GM10266 (cell line): Measurements from ENCODE around the gene TMEM101.
"Not testable (repeated sequence)": the region's sequence is repeated elsewhere in the genome, so short reads cannot be mapped to it uniquely, and the experiment has no call there.

Experiments
- DNase-seq: peaks from one replicate; pipeline ENCODE4 v3.0.0; 2012; ENCODE audit errors: extremely low spot score
- CTCF ChIP-seq: IDR thresholded peaks from 2 replicates; pipeline ENCODE4 v1.5.1; 2012; ENCODE audit warnings: mild to moderate bottlenecking, low read depth; ENCODE audit not compliant: control insufficient read depth, insufficient read depth; ENCODE audit errors: missing control alignments

TMEM101 gene

DNA sequence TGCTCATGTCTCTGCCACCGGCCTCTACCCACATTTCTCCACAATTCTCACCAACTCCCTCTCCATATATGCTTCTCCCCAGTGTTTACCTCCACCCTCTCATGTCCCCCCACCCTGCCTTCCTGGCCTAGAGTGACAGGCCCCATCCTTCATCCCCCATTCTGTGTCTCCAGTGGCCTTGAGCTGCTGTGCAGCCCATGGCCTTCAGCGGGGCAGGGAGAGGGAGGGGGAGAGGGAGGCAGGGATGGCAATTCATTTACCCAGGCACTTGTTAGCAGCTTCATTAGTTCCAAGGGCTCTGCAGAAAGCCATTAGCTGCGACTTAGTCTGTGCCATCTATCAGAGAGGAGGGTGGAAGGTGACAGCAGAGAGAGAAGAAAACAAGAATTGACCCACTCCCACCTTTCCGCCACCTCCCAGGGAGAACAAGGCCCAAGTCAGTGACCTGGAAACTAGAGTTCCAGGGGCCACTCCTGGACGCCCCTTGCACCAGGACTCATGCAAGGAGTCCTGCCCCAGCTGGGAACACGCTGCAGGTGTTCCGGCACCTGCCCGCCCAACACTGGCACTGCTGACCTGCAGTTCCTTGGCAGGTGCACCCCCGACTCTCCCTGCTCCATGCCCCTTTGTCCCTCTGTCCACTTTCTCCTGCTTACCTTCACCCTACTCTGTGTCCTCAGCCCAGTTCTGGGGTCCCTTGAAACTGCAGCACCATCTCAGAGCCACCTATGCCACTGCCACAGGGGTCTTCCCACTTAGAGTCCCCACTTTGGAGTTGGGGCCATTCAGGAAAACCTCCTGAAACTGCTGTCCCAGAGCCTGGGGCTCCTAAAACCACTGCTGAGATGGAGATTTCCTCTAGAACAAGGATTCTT lies 37.6 kb downstream of the TMEM101 start:
- no peak for DNase-seq
- TF ChIP-seq CTCF = no peak

GRCh38 chr17:43975898-43976297 lies 38.9 kb downstream of the TMEM101 start:
- TF ChIP-seq CTCF = no peak
- DNase-seq = no peak

GRCh38 chr17:43974382-43975266 lies 40.1 kb downstream of the TMEM101 start:
- DNase-seq = no peak
- TF ChIP-seq CTCF = no peak

DNA sequence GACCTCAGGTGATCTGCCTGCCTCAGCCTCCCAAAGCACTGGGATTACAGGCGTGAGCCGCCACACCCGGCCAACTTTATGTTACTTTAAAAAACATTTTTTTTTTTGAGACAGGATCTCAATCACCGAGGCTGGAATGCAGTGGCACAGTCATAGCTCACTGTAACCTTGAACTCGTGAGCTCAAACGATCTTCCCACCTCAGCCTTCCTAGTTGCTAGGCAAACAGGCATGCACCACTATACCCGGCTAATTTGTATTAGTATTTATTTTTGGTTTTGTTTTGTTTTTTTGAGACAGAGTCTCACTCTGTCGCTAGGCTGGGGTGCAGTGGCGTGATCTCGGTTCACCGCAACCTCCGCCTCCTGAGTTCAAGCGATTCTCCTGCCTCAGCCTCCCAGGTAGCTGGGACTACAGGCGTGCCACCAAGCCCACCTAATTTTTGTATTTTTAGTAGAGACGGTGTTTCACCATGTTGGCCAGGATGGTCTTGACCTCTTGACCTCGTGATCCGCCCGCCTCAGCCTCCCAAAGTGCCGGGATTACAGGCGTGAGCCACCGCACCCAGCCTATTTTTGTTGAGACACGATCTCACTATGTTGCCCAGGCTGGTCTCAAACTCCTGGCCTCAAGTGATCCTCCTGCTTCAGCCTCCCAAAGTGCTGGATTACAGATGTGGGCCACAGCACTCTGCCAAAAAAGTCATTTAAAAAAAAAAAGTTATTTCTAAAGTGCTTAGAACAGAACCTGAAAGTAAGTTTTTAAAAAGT lies 42.1 kb downstream of the TMEM101 start:
- not testable (repeated sequence) for DNase-seq

- DNase-seq = not testable (repeated sequence)
Observed at GRCh38 chr17:43971436-43971835, 43.3 kb downstream of the TMEM101 start.

- DNase-seq = no peak
- TF ChIP-seq CTCF = no peak
Observed at GRCh38 chr17:43970366-43970765, 44.4 kb downstream of the TMEM101 start.

DNA sequence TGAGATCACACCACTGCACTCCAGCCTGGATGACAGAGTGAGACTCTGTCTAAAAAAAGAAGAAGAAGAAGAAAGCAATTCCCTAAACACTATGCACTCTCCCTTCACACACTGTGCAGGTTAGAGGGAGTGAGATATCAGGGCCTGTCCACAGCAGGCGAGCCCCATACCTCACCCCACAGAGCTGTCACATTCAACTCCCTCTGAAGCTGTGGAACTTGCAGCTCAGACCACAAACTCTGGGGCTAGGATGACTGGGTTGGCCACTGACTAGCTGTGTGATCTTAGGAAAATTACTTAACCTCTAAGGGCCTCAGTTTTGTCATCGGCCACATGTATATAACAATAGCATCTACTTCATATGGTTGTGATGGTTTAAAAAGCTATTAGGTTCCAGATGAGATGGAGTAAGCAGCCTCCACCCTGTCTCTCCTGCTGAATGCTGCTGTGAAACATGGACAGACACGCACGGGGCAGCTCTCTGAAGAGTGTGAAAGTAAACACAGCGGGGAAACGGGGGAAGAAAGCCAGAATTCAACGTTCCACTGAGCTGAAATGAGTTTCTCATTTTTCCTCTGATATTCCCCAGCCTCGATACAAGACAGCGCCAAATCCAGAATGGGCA lies 47.4 kb downstream of the TMEM101 start:
- TF ChIP-seq CTCF = no peak
- DNase-seq = no peak
